Measurements from ENCODE around the gene ATP9B.

DNA sequence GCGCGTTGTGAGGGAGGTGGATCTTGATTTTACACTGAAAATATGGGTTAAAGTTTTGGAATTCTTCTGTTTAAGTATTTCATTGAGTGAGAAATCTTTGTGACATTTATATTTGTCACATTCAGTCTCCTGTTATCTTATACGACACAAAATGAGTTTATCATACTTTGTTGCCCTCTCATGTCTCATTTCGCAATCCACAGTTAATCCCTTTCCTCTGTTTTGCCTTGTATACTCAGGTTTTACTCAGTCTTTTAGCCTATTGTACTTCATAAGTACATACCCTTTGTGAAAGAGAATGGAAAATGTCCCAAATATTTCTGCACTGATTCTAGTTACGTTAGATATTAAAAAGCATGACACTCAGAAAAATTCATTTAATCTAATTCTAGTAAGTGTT, 142.7 kb downstream of the ATP9B start:
- TF ChIP-seq, protein P1, sequence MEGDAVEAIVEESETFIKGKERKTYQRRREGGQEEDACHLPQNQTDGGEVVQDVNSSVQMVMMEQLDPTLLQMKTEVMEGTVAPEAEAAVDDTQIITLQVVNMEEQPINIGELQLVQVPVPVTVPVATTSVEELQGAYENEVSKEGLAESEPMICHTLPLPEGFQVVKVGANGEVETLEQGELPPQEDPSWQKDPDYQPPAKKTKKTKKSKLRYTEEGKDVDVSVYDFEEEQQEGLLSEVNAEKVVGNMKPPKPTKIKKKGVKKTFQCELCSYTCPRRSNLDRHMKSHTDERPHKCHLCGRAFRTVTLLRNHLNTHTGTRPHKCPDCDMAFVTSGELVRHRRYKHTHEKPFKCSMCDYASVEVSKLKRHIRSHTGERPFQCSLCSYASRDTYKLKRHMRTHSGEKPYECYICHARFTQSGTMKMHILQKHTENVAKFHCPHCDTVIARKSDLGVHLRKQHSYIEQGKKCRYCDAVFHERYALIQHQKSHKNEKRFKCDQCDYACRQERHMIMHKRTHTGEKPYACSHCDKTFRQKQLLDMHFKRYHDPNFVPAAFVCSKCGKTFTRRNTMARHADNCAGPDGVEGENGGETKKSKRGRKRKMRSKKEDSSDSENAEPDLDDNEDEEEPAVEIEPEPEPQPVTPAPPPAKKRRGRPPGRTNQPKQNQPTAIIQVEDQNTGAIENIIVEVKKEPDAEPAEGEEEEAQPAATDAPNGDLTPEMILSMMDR (IDR thresholded peaks at IDR 0.05) = no peak
- no peak for TF ChIP-seq POLR2A (IDR thresholded peaks at IDR 0.05)
- TF ChIP-seq EP300 (IDR thresholded peaks at IDR 0.05) = no peak

Measured in ovary (tissue), 3 donors.